Activated T-cell treated with anti-CD3 and anti-CD28 coated beads for 24 hours (primary cell): Measurements from ENCODE around the gene OXGR1.

Experiments
- DNase-seq: peaks from one replicate; pipeline ENCODE4 v3.0.0-alpha.2; 2020; ENCODE audit warnings: low read depth

The OXGR1 gene

DNA sequence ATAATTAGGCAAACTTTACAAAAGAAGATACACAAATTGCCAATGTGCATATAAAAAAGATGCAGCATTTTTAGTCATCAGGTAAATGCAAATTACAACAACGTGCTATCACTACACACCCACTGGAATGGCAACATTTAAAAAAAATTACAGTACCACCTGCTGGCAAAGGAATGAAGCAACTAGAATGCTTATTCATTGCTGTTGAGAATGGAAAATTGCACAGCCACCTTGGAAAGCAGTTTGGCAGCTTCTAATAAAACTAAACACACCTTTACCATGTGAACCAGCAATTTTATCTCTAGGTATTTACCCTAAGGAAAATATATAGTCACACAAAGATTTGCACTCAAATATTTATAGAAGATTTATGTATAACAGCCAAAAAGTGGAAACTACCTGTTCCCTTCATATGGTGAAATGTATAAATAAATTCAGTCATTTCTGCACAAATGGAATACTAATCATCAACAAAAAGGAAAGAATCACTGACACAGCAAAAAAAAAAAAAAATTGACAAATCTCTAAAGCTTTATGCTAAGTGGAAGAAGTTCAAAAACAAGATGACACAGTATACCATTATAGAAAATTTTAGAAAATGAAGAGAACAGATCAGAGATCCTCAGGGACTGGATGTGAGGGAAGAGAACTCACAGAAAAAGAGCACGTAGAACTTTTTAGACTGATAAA is 30.3 kb downstream of the OXGR1 start:
- no peak for DNase-seq

DNA sequence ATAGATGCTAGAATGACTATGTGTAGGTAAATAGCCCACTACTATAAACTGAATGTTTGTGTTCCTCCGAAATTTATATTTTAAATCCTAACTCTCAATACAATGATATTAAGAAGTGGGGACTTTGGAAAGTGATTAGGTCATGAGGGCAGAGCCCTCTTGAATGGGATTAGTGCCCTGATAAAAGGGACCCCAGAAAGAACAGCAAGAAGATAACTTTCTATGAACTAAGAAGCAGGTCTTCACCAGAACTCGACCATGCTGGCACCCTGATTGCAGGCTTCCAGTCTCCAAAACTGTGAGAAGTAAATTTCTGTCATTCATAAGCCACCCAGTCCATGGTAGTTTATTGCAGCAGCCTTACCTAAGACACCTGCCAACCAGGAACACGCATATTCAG is 33.9 kb downstream of the OXGR1 start:
- no peak for DNase-seq

- no peak for DNase-seq
Observed at GRCh38 chr13:96958286-96958891, 35.9 kb downstream of the OXGR1 start.

- no peak for DNase-seq
Observed at GRCh38 chr13:96952595-96952994, 41.7 kb downstream of the OXGR1 start.

GRCh38 chr13:96948127-96948526 is 46.1 kb downstream of the OXGR1 start:
- DNase-seq, result no peak

GRCh38 chr13:96947343-96947910 is 46.8 kb downstream of the OXGR1 start:
- DNase-seq, result no peak

- no peak for DNase-seq
Observed at GRCh38 chr13:96946709-96947311, 47.5 kb downstream of the OXGR1 start.

DNA sequence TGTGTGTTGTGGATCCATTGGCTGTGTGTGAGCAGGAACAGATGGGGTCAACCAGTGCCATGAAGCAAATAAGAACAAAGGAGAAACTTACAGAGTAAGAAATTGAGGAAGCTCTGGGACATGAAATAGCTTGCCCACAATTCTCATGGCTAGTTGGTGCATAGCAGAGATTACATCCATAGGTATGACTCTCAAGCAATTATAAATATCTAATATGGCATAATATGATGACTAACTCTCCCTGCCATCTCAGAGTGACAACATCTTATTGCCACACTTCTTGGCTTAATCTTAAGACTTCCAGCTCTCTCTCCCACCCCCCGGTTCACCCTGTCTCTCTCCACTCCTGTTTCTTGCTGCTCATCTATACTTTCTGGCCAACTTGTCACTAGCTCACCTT is 53.3 kb downstream of the OXGR1 start:
- no peak for DNase-seq

DNA sequence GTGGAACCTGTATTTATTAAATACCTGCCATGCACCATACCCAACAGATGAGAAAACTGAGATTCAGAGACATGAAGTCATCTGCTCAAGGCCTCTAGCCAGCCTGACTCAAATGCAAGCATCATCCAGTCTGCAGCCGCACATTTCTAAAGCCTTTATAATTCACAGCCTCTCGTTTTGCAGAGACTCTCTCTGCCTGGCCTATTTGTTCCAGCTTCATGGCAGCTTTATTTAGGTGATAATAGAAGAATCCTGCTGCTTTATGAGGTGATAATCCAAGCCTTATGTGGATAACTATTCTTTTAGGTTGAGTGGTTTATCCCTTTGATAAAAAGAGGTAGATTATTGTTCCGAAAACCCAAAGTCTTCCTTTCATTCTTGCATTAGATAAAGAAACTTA is 58.4 kb downstream of the OXGR1 start:
- DNase-seq, result no peak
